ENCODE results near the gene ESRRA. TPM values are rescaled to one million over a fixed set of nuclear protein-coding genes. Genes with fewer than 3 reads are reported as not detected.
A peak's percentile ranks its signal among the peaks of the same experiment; 100 is the strongest.
"Not testable (repeated sequence)": the region's sequence is repeated elsewhere in the genome, so short reads cannot be mapped to it uniquely, and the experiment has no call there.

Gene ESRRA
- total RNA-seq, 1 donor: 19.9 TPM

GRCh38 chr11:64306876-64307622 lies 1.7 kb downstream of the ESRRA start:
- DNase-seq (ENCODE audit: low read depth in 2 of 3, low spot score in 2 of 3): no peak

- DNase-seq (ENCODE audit: low read depth in 2 of 3, low spot score in 2 of 3): not testable (repeated sequence)
Observed at GRCh38 chr11:64307795-64308194, 2.5 kb downstream of the ESRRA start.

DNA sequence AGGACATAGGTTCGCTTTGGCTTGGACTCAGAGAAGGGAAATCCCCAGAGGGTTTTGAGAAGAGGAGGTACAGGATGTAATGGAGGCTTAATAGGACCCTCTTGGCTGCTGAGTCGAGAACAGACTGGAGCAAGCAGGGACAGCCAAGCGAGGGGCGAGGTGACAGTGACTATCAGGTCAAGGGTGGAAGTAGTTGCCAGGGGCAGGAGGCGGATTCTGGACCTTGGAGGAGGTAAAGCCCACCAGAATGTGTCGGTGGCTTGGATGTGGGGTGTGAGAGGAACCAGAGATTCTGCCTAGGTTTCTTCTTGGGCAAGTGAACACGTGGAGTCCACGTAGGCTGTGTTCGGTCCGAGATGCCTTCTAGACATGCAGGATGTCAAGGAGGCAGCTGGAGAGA lies 7.6 kb downstream of the ESRRA start:
- DNase-seq (ENCODE audit: low read depth in 2 of 3, low spot score in 2 of 3): no peak

- DNase-seq (ENCODE audit: low read depth in 2 of 3, low spot score in 2 of 3): no peak
Observed at GRCh38 chr11:64313491-64314145, 8.3 kb downstream of the ESRRA start.

DNA sequence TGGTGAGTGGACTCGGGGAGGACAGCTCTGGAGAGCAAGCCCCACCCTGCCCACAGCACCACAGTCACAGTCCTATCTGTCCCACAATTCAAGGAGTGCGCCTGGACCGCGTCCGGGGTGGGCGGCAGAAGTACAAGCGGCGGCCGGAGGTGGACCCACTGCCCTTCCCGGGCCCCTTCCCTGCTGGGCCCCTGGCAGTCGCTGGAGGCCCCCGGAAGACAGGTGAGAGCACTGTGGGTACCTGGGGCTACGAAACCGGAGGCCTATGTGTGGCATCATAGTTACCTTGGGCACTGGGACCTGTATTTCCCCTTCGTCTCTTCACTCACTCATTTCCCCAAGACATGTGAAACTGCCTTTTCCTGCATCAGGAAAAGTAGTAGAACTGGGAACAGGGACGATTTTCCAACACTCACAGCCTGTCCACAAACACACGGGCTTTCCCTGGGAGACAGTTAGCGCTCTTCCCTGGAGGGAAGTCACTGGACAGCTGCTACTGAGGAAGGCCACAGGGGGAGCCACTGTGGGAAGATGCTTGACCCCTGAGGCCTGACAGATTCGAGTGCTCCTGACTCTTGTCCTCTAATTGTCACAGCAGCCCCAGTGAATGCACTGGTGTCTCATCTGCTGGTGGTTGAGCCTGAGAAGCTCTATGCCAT lies 9.0 kb downstream of the ESRRA start:
- no peak for DNase-seq (ENCODE audit: low read depth in 2 of 3, low spot score in 2 of 3)

GRCh38 chr11:64314805-64315561 lies 9.7 kb downstream of the ESRRA start:
- no peak for DNase-seq (ENCODE audit: low read depth in 2 of 3, low spot score in 2 of 3)

DNA sequence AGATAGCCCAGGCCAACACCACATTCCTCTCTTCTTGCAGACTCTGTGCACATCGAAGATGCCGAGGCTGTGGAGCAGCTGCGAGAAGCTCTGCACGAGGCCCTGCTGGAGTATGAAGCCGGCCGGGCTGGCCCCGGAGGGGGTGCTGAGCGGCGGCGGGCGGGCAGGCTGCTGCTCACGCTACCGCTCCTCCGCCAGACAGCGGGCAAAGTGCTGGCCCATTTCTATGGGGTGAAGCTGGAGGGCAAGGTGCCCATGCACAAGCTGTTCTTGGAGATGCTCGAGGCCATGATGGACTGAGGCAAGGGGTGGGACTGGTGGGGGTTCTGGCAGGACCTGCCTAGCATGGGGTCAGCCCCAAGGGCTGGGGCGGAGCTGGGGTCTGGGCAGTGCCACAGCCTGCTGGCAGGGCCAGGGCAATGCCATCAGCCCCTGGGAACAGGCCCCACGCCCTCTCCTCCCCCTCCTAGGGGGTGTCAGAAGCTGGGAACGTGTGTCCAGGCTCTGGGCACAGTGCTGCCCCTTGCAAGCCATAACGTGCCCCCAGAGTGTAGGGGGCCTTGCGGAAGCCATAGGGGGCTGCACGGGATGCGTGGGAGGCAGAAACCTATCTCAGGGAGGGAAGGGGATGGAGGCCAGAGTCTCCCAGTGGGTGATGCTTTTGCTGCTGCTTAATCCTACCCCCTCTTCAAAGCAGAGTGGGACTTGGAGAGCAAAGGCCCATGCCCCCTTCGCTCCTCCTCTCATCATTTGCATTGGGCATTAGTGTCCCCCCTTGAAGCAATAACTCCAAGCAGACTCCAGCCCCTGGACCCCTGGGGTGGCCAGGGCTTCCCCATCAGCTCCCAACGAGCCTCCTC lies 10.6 kb downstream of the ESRRA start:
- not testable (repeated sequence) for DNase-seq (ENCODE audit: low read depth in 2 of 3, low spot score in 2 of 3)

GRCh38 chr11:64316672-64317324 lies 11.5 kb downstream of the ESRRA start:
- DNase-seq (ENCODE audit: low read depth in 2 of 3, low spot score in 2 of 3): peak; percentile 44 to 61 (median 48)

DNA sequence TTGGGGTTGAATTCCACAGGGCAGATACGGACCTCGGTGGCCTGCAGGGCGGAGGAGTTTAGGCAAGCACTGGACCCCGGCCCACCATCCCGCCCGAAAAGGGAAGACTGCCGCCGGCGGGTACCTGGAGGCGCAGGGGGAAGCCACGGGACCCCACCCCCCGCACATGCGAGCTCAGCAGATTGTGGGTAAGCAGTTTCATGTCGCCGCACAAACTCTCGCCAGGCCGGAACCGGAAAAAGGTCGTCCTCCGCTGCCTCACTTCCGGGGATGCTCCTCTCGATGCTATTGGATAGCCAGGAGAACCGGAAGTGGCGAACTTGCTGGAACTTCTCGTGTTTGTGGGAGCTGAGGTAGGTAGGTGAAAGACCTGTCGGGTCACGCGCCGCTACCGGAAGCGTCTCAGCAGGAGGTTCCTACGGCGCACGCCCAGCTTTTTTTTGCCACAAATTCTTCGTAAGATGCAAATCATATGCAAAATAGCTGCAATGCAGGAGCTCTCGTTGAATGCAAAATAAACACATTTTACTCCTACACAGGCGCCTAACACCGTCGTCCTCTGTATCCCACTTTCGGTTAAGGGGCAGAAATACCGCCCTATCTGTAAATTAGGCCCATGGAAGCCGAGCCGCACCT lies 12.1 kb downstream of the ESRRA start, which contains the start of gene TRMT112:
Gene TRMT112 (minus strand): TSS at position 235 of the 636 bp plus-strand sequence. CDS start 33 bp downstream, at position 202.
- DNase-seq (ENCODE audit: low read depth in 2 of 3, low spot score in 2 of 3): peak; percentile 92 to 98 (median 96)

DNA sequence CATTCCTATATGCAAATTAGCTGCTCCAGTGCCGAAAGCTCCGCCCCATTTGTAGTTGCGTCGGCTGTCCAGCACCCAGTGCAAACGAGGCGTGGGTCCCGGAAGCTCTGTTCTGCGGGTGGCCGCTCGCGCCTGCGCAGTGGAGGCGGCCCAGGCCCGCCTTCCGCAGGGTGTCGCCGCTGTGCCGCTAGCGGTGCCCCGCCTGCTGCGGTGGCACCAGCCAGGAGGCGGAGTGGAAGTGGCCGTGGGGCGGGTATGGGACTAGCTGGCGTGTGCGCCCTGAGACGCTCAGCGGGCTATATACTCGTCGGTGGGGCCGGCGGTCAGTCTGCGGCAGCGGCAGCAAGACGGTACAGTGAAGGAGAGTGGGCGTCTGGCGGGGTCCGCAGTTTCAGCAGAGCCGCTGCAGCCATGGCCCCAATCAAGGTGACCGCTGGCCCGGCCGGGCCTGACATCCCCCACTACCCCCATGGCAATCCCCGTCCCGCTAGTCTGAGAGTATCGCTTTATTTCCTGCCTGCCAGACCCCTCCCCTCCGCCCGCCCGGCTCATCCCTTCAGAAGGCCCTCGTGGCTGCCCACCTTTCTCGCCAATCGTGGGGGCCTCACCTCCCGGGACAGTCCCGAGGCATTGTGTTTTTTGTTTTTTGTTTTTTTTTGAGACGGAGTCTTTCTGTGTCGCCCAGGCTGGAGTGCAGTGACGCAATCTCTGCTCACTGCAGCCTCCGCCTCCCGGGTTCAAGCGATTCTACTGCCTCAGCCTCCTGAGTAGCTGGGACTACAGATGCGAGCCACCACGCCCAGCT lies 12.8 kb downstream of the ESRRA start, which contains the start of gene PRDX5:
Gene PRDX5 (plus strand): TSS at position 161 of the 805 bp plus-strand sequence. CDS start 95 bp downstream, at position 256.
- DNase-seq (ENCODE audit: low read depth in 2 of 3, low spot score in 2 of 3): peak; percentile 89 to 97 (median 95)

GRCh38 chr11:64318766-64319761 lies 13.7 kb downstream of the ESRRA start:
- no peak for DNase-seq (ENCODE audit: low read depth in 2 of 3, low spot score in 2 of 3)

DNA sequence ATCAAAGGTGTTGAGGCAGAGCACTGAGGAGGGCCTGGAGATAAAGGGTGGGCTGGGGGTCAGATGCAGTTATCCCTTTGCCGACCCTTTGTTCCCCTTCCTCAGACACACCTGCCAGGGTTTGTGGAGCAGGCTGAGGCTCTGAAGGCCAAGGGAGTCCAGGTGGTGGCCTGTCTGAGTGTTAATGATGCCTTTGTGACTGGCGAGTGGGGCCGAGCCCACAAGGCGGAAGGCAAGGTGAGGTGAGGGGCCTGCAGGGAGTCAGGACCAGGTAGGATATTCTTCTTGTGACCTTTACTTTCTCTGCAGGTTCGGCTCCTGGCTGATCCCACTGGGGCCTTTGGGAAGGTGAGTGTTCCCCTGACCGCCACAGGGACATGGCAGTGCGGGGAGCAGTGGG lies 15.2 kb downstream of the ESRRA start:
- no peak for DNase-seq (ENCODE audit: low read depth in 2 of 3, low spot score in 2 of 3)

- no peak for DNase-seq (ENCODE audit: low read depth in 2 of 3, low spot score in 2 of 3)
Observed at GRCh38 chr11:64321026-64321425, 15.7 kb downstream of the ESRRA start.

DNA sequence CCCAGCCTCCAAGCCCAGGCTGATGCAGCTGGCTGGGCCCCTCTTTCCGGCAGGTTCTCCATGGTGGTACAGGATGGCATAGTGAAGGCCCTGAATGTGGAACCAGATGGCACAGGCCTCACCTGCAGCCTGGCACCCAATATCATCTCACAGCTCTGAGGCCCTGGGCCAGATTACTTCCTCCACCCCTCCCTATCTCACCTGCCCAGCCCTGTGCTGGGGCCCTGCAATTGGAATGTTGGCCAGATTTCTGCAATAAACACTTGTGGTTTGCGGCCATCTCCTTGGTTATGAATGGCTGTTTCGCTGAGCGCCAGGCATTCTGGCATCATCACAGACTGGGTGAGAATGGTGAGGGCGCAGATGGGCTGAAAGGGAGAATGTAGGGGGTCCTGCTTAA lies 16.2 kb downstream of the ESRRA start:
- no peak for DNase-seq (ENCODE audit: low read depth in 2 of 3, low spot score in 2 of 3)

- no peak for DNase-seq (ENCODE audit: low read depth in 2 of 3, low spot score in 2 of 3)
Observed at GRCh38 chr11:64322925-64323260, 17.6 kb downstream of the ESRRA start.

DNA sequence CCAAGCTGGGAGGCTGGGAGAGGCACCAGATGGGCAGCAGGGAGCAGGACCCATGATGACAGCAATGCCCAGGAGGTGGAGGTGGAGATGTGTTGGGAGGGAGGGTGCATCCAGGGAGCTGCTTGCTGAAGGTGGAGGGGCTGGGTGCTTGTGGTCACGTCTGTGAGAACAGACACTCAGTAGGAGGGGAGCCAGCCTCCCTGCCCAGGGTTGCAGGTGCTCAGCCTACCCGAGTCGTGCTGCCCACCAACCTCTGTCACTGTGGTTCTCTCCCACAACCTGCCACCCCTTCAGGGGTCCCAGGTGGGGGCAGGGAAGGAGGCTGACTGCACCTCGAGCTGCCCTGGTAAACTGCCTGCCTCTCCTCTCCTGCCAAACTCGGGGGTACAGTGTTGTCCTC lies 18.0 kb downstream of the ESRRA start:
- no peak for DNase-seq (ENCODE audit: low read depth in 2 of 3, low spot score in 2 of 3)

DNA sequence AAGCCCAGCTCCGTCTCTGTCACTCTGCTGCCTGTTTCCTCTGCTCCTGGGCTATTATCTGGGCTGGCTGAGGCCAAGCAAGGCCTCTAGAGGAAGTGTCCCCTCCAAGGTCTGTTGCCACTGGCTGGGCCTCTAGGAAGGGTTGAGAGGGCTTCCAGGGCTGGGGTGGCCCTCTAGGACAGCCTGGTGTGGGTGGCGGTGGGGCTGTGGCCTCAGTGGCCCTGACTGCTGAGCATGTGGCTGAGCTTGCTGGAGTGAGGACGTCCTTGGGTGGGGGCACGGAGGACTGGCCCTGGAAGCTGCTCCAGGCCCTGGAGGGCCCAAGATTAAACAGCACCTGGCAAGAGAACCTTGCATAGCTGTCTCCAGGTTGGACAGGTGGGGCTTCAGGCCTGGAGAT lies 18.7 kb downstream of the ESRRA start:
- not testable (repeated sequence) for DNase-seq (ENCODE audit: low read depth in 2 of 3, low spot score in 2 of 3)
